ENCODE measurements around the gene GTF2E1. TPM values are rescaled to one million over a fixed set of nuclear protein-coding genes. Genes with fewer than 3 reads are reported as not detected.

GTF2E1 gene
- total RNA-seq, 1 donor from 2014 or later = 22.4 TPM

- FAIRE-seq = no peak
- Histone ChIP-seq H3K27me3 (ENCODE audit: control insufficient read depth, insufficient read depth, low read length) (no peaks in the 10 kb centered on the region), H3K4me3 (ENCODE audit: low read depth, low read length) (no peak overlapping the region)
These were observed 55.3 kb downstream of the GTF2E1 start for GRCh38 chr3:120797857-120798256.

GRCh38 chr3:120798346-120798745 lies 55.8 kb downstream of the GTF2E1 start:
- no peak for TF ChIP-seq CTCF (IDR thresholded peaks at IDR 0.05; ENCODE audit: insufficient read depth, low read length, severe bottlenecking)
- Histone ChIP-seq H3K36me3 (ENCODE audit: control insufficient read depth, insufficient read depth, low read length) (no peaks in the 10 kb centered on the region), H3K4me3 (ENCODE audit: low read depth, low read length) (no peak overlapping the region), H3K27me3 (ENCODE audit: control insufficient read depth, insufficient read depth, low read length) (no peaks in the 10 kb centered on the region)
- no peak for FAIRE-seq
- no peak for DNase-seq (ENCODE audit: low read depth)

More at GRCh38 chr3:120797857-120798256, 55.3 kb downstream of the GTF2E1 start:
- no peak for TF ChIP-seq CTCF (IDR thresholded peaks at IDR 0.05; ENCODE audit: insufficient read depth, low read length, severe bottlenecking)
- DNase-seq (ENCODE audit: low read depth) = no peak
- no peaks in the 10 kb centered on the region for H3K36me3 ChIP-seq (ENCODE audit: control insufficient read depth, insufficient read depth, low read length)

GRCh38 chr3:120800625-120801024 lies 58.1 kb downstream of the GTF2E1 start:
- no peaks in the 10 kb centered on the region for H3K27me3 ChIP-seq (ENCODE audit: control insufficient read depth, insufficient read depth, low read length)
- H3K4me3 ChIP-seq (ENCODE audit: low read depth, low read length) = no peak overlapping the region
- FAIRE-seq (no peak), DNase-seq (ENCODE audit: low read depth) (no peak)
- no peaks in the 10 kb centered on the region for H3K36me3 ChIP-seq (ENCODE audit: control insufficient read depth, insufficient read depth, low read length)
- no peak for TF ChIP-seq CTCF (IDR thresholded peaks at IDR 0.05; ENCODE audit: insufficient read depth, low read length, severe bottlenecking)

GRCh38 chr3:120801484-120801883 lies 58.9 kb downstream of the GTF2E1 start:
- Histone ChIP-seq H3K4me3 (ENCODE audit: low read depth, low read length) (no peak overlapping the region), H3K36me3 (ENCODE audit: control insufficient read depth, insufficient read depth, low read length) (no peaks in the 10 kb centered on the region), H3K27me3 (ENCODE audit: control insufficient read depth, insufficient read depth, low read length) (no peaks in the 10 kb centered on the region)
- FAIRE-seq (no peak), DNase-seq (ENCODE audit: low read depth) (no peak)
- no peak for TF ChIP-seq CTCF (IDR thresholded peaks at IDR 0.05; ENCODE audit: insufficient read depth, low read length, severe bottlenecking)

- Histone ChIP-seq H3K36me3 (ENCODE audit: control insufficient read depth, insufficient read depth, low read length) (no peaks in the 10 kb centered on the region), H3K4me3 (ENCODE audit: low read depth, low read length) (no peak overlapping the region), H3K27me3 (ENCODE audit: control insufficient read depth, insufficient read depth, low read length) (no peaks in the 10 kb centered on the region)
- TF ChIP-seq CTCF (IDR thresholded peaks at IDR 0.05; ENCODE audit: insufficient read depth, low read length, severe bottlenecking) = no peak
- FAIRE-seq = no peak
- DNase-seq (ENCODE audit: low read depth) = no peak
These were observed 60.4 kb downstream of the GTF2E1 start for GRCh38 chr3:120802916-120803315.

- no peak overlapping the region for H3K4me3 ChIP-seq (ENCODE audit: low read depth, low read length)
- DNase-seq (ENCODE audit: low read depth) (no peak), FAIRE-seq (no peak)
- no peak for TF ChIP-seq CTCF (IDR thresholded peaks at IDR 0.05; ENCODE audit: insufficient read depth, low read length, severe bottlenecking)
- no peaks in the 10 kb centered on the region for H3K36me3 ChIP-seq (ENCODE audit: control insufficient read depth, insufficient read depth, low read length)
- H3K27me3 ChIP-seq (ENCODE audit: control insufficient read depth, insufficient read depth, low read length) = no peaks in the 10 kb centered on the region
These were observed 74.2 kb downstream of the GTF2E1 start for GRCh38 chr3:120816728-120817127.

Data from bronchial epithelial cell (primary cell).